Upper lobe of left lung (tissue), 4 donors: ENCODE data around the gene G2E3.

Experiments used
- POLR2A ChIP-seq, 4 donors: fragments of 450-650 bp; IDR thresholded peaks; one replicate each; pipeline ENCODE4 v1.5.1; 2016 to 2017; ENCODE audit warnings: antibody characterized with exemption in 4 of 4, mild to moderate bottlenecking in 2 of 4
- TF ChIP-seq, protein P1 (sequence below), 6 experiments: fragments of 450-650 bp in 4 of 6; fragments of 200-600 bp in 2 of 6; sonication (generic) in 2 of 6; IDR thresholded peaks; one replicate each; pipeline ENCODE4 v1.5.1; 2016 to 2019; ENCODE audit warnings: antibody characterized with exemption in 6 of 6

GRCh38 chr14:30669594-30669993 is 110.6 kb downstream of the G2E3 start:
- TF ChIP-seq, protein P1, sequence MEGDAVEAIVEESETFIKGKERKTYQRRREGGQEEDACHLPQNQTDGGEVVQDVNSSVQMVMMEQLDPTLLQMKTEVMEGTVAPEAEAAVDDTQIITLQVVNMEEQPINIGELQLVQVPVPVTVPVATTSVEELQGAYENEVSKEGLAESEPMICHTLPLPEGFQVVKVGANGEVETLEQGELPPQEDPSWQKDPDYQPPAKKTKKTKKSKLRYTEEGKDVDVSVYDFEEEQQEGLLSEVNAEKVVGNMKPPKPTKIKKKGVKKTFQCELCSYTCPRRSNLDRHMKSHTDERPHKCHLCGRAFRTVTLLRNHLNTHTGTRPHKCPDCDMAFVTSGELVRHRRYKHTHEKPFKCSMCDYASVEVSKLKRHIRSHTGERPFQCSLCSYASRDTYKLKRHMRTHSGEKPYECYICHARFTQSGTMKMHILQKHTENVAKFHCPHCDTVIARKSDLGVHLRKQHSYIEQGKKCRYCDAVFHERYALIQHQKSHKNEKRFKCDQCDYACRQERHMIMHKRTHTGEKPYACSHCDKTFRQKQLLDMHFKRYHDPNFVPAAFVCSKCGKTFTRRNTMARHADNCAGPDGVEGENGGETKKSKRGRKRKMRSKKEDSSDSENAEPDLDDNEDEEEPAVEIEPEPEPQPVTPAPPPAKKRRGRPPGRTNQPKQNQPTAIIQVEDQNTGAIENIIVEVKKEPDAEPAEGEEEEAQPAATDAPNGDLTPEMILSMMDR (IDR thresholded peaks at IDR 0.05) = no peak
- no peak for TF ChIP-seq POLR2A (IDR thresholded peaks at IDR 0.05)
